ENCODE measurements around the gene MAGI2.
A peak's percentile ranks its signal among the peaks of the same experiment; 100 is the strongest.

The MAGI2 gene

GRCh38 chr7:77985974-77986339 is 1467.5 kb downstream of the MAGI2 start:
- H3K27ac ChIP-seq = no peak overlapping the region

GRCh38 chr7:77985232-77985973 is 1468.1 kb downstream of the MAGI2 start:
- H3K27ac ChIP-seq = no peak overlapping the region
- no peak for TF ChIP-seq CTCF (conservative IDR thresholded peaks at IDR 0.05)

More at GRCh38 chr7:77985974-77986339, 1467.5 kb downstream of the MAGI2 start:
- no peak for TF ChIP-seq CTCF (conservative IDR thresholded peaks at IDR 0.05)

- no peak for TF ChIP-seq CTCF (conservative IDR thresholded peaks at IDR 0.05)
- H3K27ac ChIP-seq = no peak overlapping the region
These were observed 1469.5 kb downstream of the MAGI2 start for GRCh38 chr7:77983973-77984372.

- no peak for TF ChIP-seq CTCF (conservative IDR thresholded peaks at IDR 0.05)
- H3K27ac ChIP-seq = peak overlapping the region; percentile 15; the same call in 1 of the 2 replicates
These were observed 1470.4 kb downstream of the MAGI2 start for GRCh38 chr7:77982926-77983550.

- no peak for TF ChIP-seq CTCF (conservative IDR thresholded peaks at IDR 0.05)
- H3K27ac ChIP-seq = no peak overlapping the region
These were observed 1473.3 kb downstream of the MAGI2 start for GRCh38 chr7:77980087-77980713.

GRCh38 chr7:77979219-77979618 is 1474.2 kb downstream of the MAGI2 start:
- no peak overlapping the region for H3K27ac ChIP-seq
- TF ChIP-seq CTCF (conservative IDR thresholded peaks at IDR 0.05) = no peak

- H3K27ac ChIP-seq = no peak overlapping the region
- TF ChIP-seq CTCF (conservative IDR thresholded peaks at IDR 0.05) = no peak
These were observed 1477.6 kb downstream of the MAGI2 start for GRCh38 chr7:77975672-77976480.
